Stimulated activated CD4-positive, alpha-beta T cell treated with anti-CD3 and anti-CD28 coated beads, Interleukin-4, amount 100 ng/mL, for 4 hours (primary cell): ENCODE measurements around the gene ADGRV1.
"Not testable (repeated sequence)": the region's sequence is repeated elsewhere in the genome, so short reads cannot be mapped to it uniquely, and the experiment has no call there.

Experiments used
- DNase-seq, 2 experiments: peaks; one replicate each; pipeline ENCODE4 v3.0.0-alpha.2; 2020

The ADGRV1 gene

GRCh38 chr5:91038180-91038808, 479.7 kb downstream of the ADGRV1 start:
- no peak for DNase-seq

- DNase-seq: not testable (repeated sequence)
Observed at GRCh38 chr5:91041132-91041531, 482.5 kb downstream of the ADGRV1 start.

DNA sequence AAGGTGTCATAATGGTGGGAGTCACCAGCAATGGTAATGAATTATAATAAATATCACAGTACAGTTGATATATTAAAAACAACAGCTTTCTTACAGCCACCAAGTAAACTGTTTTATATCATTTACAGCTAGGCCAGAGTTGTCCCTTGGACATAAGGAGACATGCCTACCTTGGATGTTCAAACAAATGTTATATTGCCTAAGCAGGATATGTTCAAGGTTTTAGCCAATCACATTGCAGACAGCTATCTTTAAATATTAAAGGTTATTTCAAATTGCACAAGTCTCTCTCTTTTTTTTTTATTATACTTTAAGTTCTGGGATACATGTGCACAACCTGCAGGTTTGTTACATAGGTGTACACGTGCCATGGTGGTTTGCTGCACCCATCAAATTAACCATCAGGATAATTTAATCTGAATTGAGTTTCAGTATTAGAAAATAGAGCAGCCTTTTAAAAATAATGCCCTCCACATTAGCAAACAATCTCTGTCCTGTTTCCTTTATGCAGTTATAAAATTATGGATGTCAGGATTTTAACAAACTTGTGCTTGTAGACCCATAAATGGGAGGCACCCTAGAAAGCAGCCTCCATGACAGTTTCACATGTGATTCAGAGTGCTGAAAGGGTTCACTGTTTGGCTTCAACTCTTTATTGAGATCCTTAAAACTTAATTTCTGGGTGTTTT, 483.8 kb downstream of the ADGRV1 start:
- no peak for DNase-seq

DNA sequence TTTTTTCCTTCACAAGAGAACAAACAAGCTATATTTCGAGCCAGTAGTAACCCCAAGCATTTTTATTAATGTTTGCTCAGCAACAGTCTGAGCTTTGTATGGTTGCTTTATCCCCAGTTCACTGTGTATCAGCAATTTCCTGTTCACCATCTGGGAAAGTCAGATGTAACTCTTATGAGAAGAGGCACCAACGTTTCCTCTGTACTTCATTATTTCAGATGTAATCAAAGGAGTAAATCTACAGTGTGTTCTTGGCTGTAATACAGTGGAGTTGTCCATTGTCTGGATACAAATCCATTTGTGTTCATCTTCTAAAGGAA, 484.3 kb downstream of the ADGRV1 start:
- no peak for DNase-seq

DNA sequence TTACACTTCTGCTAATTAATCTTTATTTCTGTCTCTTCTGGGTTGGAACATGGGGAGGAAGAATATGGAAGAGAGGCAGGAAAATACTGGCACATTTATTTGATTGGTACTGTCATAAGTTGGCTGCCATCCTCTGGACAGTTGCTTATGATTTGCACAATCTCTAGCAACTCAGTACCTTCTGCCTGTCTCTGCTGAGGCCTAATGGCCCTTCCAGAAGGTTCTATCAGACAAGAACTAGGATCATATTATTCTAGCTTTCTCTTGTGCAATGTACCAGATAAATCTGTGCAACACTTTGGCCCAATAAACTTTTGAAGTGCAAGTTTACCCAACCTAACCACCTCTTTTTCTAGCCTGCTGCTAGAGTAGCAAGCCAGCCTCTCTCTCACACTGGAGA, 489.5 kb downstream of the ADGRV1 start:
- DNase-seq: no peak

DNA sequence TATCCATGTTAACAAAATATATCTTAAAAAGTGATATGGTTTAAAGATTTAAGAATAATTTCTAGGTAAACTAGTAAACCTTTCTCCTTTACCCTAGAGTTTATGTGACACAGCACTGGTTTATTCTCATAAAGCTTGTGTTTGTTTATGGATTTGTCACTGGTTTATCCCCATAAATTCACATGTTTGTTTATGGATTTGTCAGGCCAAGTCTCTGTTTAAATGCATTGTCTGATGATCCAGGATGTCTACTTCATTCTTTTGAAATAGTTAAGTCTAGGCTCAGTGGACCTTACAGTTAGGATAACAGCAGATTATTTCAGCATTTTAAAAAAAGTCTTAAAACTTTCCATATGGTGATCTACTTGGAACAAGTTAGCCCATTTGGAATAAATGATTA, 490.5 kb downstream of the ADGRV1 start:
- DNase-seq: no peak

- no peak for DNase-seq
Observed at GRCh38 chr5:91049800-91050199, 491.2 kb downstream of the ADGRV1 start.

- DNase-seq: not testable (repeated sequence)
Observed at GRCh38 chr5:91052411-91052810, 493.8 kb downstream of the ADGRV1 start.

DNA sequence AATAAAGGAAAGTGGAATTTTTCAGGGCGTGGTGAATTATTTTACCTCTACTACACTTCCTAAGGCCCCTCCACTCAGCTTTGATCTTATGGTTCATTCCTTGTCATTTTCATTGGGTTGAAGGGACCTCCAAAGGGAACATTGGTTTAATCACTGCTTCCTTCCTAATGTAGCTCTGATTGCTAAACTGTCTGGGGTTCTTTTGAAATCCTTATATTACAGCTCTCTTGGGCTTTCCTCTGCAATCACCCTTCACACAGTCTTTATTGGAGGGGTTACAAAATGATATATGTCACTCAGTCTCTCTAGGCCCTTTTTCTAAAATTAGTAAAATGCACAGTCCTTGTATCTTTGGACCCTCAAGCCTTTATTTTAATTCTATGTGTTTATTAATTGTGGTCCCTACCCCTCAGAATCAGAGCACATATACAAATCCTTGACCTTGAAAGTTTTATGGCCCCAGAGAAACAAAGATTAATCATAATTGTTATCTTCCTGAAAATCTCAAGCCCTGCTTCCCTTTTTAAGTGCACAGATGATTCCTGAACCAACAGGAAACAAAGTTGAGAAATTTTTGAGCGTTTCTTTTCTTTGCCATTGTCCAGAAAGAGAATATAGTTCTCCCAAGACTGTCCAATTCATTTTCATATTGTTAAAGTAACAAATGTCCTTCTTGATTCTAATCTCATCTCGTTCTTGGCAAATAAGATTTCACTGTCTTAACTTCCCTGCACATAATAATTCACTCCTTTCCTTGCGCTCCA, 494.6 kb downstream of the ADGRV1 start:
- no peak for DNase-seq

- no peak for DNase-seq
Observed at GRCh38 chr5:91053741-91054025, 495.1 kb downstream of the ADGRV1 start.

DNA sequence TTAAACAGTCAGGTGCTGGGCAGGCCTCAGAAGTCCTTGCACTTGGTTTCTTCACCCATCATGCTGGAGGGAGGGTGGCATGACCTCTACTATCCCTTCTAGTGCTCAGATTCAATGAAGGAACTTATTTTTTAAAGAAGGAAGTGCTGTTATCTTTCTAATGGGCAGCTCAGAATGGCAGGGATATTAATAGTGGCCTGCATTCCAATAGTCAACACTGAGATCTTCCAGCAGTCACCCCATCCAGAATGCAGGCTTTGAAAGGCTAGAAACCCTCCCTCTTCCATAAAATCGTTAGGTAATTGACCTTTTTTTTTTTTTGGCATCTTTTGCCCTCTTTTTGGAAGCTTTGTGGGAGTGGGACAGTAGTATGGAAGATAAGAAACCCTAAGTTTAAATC, 499.6 kb downstream of the ADGRV1 start:
- no peak for DNase-seq

DNA sequence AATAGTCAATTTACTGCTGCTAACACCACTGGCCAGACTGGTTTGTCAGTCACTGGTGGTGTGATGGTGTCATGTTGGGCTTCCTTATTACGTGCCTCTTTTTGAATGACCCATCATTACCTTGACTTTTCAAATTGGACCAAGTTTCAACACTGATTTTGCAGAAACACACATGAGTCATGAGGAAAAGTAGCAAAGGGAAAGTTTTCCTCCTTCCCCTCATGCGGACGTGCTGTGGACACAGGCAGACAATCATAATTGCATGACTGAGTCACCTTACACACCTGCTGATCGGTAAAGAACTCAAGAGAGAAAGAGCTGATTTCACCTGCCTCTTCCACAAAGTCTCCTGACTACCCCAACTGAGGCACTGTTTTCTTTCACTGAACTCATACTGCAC, 500.0 kb downstream of the ADGRV1 start:
- no peak for DNase-seq

- DNase-seq: no peak
Observed at GRCh38 chr5:91059409-91059808, 500.8 kb downstream of the ADGRV1 start.

- no peak for DNase-seq
Observed at GRCh38 chr5:91061094-91061493, 502.5 kb downstream of the ADGRV1 start.

DNA sequence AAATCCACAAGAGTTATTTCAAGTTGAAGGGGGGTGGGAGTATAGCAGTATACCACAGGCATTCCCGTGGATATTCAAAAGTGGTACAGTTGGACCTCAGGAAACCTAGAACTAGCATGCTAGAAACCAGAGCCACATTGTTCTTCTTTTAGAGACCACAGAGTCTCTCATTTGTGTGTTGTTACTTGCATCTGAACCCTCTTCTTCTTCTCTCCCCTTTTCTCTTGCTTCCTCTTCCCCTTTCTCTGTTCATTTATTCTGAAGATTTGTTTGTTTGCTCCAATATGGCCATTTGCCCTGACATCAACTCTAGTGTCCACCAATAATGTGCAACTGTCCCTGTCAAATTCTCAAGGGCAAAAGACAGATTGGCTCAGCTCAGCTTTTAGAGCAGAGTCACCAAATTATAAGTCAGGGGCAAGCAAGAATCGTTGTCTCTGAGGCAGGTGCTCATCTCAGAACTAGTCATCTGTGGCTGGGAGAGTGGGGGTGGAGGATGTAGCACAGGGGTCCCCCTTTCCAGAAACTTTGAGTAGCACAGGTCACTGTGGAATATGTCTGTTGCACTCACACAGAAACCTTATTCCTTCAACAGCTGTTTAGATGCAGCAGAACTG, 503.5 kb downstream of the ADGRV1 start:
- DNase-seq: no peak

GRCh38 chr5:91063098-91063690, 504.6 kb downstream of the ADGRV1 start:
- DNase-seq: not testable (repeated sequence)

- DNase-seq: no peak
Observed at GRCh38 chr5:91065496-91065895, 506.9 kb downstream of the ADGRV1 start.

DNA sequence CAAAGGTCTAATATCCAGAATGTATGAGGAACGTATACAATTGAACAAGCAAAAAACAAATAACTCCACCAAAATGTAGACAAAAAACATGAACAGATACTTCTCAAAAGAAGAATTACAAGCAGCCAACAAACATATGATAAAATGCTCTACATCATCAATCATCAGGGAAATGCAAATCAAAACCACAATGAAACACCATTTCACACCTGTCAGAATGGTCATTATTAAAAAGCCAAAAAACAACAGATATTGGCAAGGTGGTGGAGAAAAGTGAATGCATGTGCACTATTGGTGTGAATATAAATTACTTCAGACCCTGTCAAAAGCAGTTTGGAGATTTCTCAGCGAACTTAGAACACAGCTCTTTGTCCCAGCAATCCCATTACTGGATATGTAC, 510.8 kb downstream of the ADGRV1 start:
- no peak for DNase-seq

DNA sequence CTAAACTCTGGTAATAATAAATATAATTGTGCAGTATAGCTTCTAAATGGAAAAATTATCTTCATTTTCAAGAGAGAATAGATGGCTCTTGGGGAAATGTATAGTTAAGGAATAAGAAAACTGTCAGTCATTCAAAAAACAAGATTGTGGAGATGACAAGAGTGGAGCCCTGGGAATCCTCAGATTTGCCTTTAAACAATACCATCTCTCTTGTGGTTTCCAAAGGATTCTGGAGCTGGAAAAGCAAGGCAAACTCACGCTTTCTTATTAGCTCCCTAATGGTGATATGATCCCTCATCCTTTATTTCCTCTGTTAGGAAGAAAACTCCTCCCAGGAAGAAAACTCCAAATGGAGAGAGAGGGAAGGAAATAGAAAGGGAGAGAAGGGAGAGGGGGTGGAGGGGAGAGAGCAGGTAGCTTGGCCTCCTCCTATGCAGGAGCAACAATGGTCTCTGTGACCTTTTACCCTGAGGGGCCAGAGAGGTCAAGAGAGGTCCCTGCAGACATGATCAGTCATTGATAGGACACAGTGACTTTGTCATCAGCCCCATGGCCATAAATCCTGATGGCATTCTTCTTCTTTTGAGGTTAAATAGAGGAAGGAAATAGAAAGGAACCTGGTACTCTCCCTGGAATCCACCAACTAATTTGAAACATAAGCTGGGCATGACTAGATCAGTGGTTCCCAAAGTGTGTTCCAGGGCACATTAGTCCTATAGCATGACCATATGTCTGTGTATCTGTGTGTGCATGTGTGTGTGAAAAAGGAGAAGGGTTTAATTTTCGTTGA, 512.4 kb downstream of the ADGRV1 start:
- DNase-seq: no peak

DNA sequence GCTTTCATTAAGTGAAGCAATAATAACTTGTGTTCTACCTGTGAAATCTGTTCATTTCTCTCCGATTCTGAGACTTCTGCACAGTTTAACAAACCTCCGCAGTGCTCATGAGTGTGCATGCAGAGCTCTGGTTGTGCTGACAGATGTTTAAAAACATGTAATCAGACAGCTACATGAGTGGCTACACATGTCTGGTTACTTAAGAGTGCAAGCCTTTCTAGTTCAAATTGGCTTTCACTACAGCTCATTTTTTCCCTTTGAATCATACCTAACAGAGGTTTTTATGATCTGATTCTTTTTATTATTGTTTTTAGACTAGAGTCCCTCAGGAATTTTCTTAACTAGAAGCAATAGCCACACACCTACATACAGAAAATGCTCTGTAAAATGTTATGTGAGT, 514.3 kb downstream of the ADGRV1 start:
- DNase-seq: no peak

GRCh38 chr5:91074615-91075014, 516.0 kb downstream of the ADGRV1 start:
- no peak for DNase-seq

- DNase-seq: no peak
Observed at GRCh38 chr5:91076138-91076537, 517.5 kb downstream of the ADGRV1 start.

DNA sequence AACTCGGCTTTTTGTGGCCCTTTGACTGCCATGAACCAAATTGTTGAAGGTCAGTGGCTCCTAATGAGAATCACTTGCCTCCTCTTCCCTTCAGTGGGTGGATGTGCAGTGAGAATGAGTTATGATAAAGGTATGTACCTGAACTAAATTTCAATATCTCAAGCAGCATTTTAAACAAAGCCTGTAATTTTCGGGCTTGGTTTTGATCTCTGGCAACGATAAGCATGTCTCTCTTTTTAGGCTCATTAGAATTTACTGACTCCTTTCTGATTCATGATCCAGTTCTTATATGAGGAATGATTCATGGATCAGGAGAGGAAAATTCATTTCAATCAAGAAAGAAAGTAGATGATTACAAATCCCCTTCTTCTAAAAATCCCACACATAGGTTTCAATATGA, 519.0 kb downstream of the ADGRV1 start:
- DNase-seq: no peak
